Duodenal mucosa (tissue), 2 donors: ENCODE results near the gene MPDU1.
A peak's percentile ranks its signal among the peaks of the same experiment; 100 is the strongest.
"Not testable (repeated sequence)": the region's sequence is repeated elsewhere in the genome, so short reads cannot be mapped to it uniquely, and the experiment has no call there.

ENCODE experiments used
- H3K27ac ChIP-seq: one replicate; pipeline ENCODE4 v1.7.0; 2013; ENCODE audit warnings: low read depth, low read length
- H3K27me3 ChIP-seq, 2 donors: one replicate each; pipeline ENCODE4 v1.7.0; 2013; ENCODE audit warnings: low read length in 2 of 2, control low read depth in 1 of 2; ENCODE audit not compliant: insufficient read depth in 2 of 2, control insufficient read depth in 1 of 2
- H3K36me3 ChIP-seq, 2 donors: one replicate each; pipeline ENCODE4 v1.7.0; 2013; ENCODE audit warnings: low read length in 2 of 2, control low read depth in 1 of 2; ENCODE audit not compliant: insufficient read depth in 2 of 2, control insufficient read depth in 1 of 2
- H3K4me1 ChIP-seq, 2 donors: one replicate each; pipeline ENCODE4 v1.7.0; 2013; ENCODE audit warnings: low read length in 2 of 2, control low read depth in 1 of 2; ENCODE audit not compliant: insufficient read depth in 2 of 2, control insufficient read depth in 1 of 2
- H3K4me3 ChIP-seq, 2 donors: one replicate each; pipeline ENCODE4 v1.7.0; 2013; ENCODE audit warnings: low read length in 2 of 2, low read depth in 1 of 2
- H3K9ac ChIP-seq, 2 donors: one replicate each; pipeline ENCODE4 v1.7.0; 2013; ENCODE audit warnings: low read length in 2 of 2, low read depth in 1 of 2
- H3K9me3 ChIP-seq, 2 donors: one replicate each; pipeline ENCODE4 v1.7.0; 2013; ENCODE audit warnings: low read length in 2 of 2, control low read depth in 1 of 2; ENCODE audit not compliant: control insufficient read depth in 1 of 2

Gene MPDU1

GRCh38 chr17:7591596-7591995 is 7.9 kb downstream of the MPDU1 start:
- no peak overlapping the region for H3K9ac ChIP-seq
- H3K4me1 ChIP-seq, result peaks cover 0 to 8% of the 10 kb centered on the region in 2 donors
- H3K36me3 ChIP-seq, result peaks cover 45 to 83% of the 10 kb centered on the region in 2 donors
- H3K9me3 ChIP-seq, result no peaks in the 10 kb centered on the region
- H3K27me3 ChIP-seq, result no peaks in the 10 kb centered on the region
- H3K4me3 ChIP-seq, result no peak overlapping the region
- H3K27ac ChIP-seq, result no peak overlapping the region

- Histone ChIP-seq H3K27ac (no peak overlapping the region), H3K36me3 (peaks cover 45 to 76% of the 10 kb centered on the region in 2 donors), H3K27me3 (no peaks in the 10 kb centered on the region), H3K4me1 (peaks cover 4 to 5% of the 10 kb centered on the region in 2 donors), H3K9me3 (no peaks in the 10 kb centered on the region), H3K4me3 (no peak overlapping the region), H3K9ac (no peak overlapping the region)
These were observed 8.9 kb downstream of the MPDU1 start for GRCh38 chr17:7592422-7593021.

GRCh38 chr17:7593296-7593695 is 9.6 kb downstream of the MPDU1 start:
- no peaks in the 10 kb centered on the region for H3K9me3 ChIP-seq
- H3K27ac ChIP-seq, result no peak overlapping the region
- H3K4me1 ChIP-seq, result peaks cover 4 to 5% of the 10 kb centered on the region in 2 donors
- peaks cover 41 to 68% of the 10 kb centered on the region in 2 donors for H3K36me3 ChIP-seq
- no peaks in the 10 kb centered on the region for H3K27me3 ChIP-seq
- H3K9ac ChIP-seq, result no peak overlapping the region
- no peak overlapping the region for H3K4me3 ChIP-seq

- H3K27ac ChIP-seq, H3K27me3 ChIP-seq, H3K9me3 ChIP-seq, H3K4me3 ChIP-seq, H3K9ac ChIP-seq, H3K4me1 ChIP-seq: not testable (repeated sequence)
- peaks cover 39 to 77% of the 10 kb centered on the region in 2 donors for H3K36me3 ChIP-seq
These were observed 13.9 kb downstream of the MPDU1 start for GRCh38 chr17:7597561-7597960.

GRCh38 chr17:7606280-7606679 is 22.6 kb downstream of the MPDU1 start:
- H3K9me3 ChIP-seq, result no peaks in the 10 kb centered on the region
- H3K4me1 ChIP-seq, result no peaks in the 10 kb centered on the region
- no peak overlapping the region for H3K27ac ChIP-seq
- H3K4me3 ChIP-seq, result no peak overlapping the region
- H3K36me3 ChIP-seq, result peaks cover 16 to 51% of the 10 kb centered on the region in 2 donors
- H3K27me3 ChIP-seq, result no peaks in the 10 kb centered on the region
- H3K9ac ChIP-seq, result no peak overlapping the region

GRCh38 chr17:7610641-7611040 is 27.0 kb downstream of the MPDU1 start:
- no peaks in the 10 kb centered on the region for H3K9me3 ChIP-seq
- peaks cover 18 to 24% of the 10 kb centered on the region in 2 donors for H3K4me1 ChIP-seq
- H3K4me3 ChIP-seq, result no peak overlapping the region
- no peaks in the 10 kb centered on the region for H3K27me3 ChIP-seq
- H3K27ac ChIP-seq, result no peak overlapping the region
- H3K36me3 ChIP-seq, result peaks cover 0 to 18% of the 10 kb centered on the region in 2 donors
- no peak overlapping the region for H3K9ac ChIP-seq

GRCh38 chr17:7611635-7612293 is 28.1 kb downstream of the MPDU1 start:
- H3K27ac ChIP-seq, result no peak overlapping the region
- H3K4me1 ChIP-seq, result peaks cover 18 to 24% of the 10 kb centered on the region in 2 donors
- no peak overlapping the region for H3K9ac ChIP-seq
- peaks cover 0 to 11% of the 10 kb centered on the region in 2 donors for H3K36me3 ChIP-seq
- no peaks in the 10 kb centered on the region for H3K9me3 ChIP-seq
- H3K4me3 ChIP-seq, result no peak overlapping the region
- no peaks in the 10 kb centered on the region for H3K27me3 ChIP-seq

GRCh38 chr17:7612294-7612640 is 28.6 kb downstream of the MPDU1 start:
- Histone ChIP-seq H3K27me3 (no peaks in the 10 kb centered on the region), H3K36me3 (peaks cover 0 to 11% of the 10 kb centered on the region in 2 donors), H3K4me3 (no peak overlapping the region), H3K4me1 (peaks cover 18 to 24% of the 10 kb centered on the region in 2 donors), H3K9me3 (no peaks in the 10 kb centered on the region), H3K27ac (no peak overlapping the region), H3K9ac (no peak overlapping the region)

- Histone ChIP-seq H3K4me3 (peak overlapping the region; percentile 81 to 83), H3K4me1 (peaks cover 18 to 24% of the 10 kb centered on the region in 2 donors), H3K9me3 (no peaks in the 10 kb centered on the region), H3K27me3 (no peaks in the 10 kb centered on the region), H3K27ac (peak overlapping the region; percentile 85), H3K36me3 (peaks cover 0 to 11% of the 10 kb centered on the region in 2 donors), H3K9ac (peak overlapping the region; percentile 88 to 89)
These were observed 30.2 kb downstream of the MPDU1 start for GRCh38 chr17:7613769-7614424.
